Activated T-cell treated with anti-CD3 and anti-CD28 coated beads for 1 hour (primary cell): Measurements from ENCODE around the gene PROK1.

Experiments
- DNase-seq: peaks from one replicate; pipeline ENCODE4 v3.0.0-alpha.2; 2020; ENCODE audit warnings: low read depth

The PROK1 gene

GRCh38 chr1:110488867-110489266 is 37.9 kb downstream of the PROK1 start:
- no peak for DNase-seq

GRCh38 chr1:110489406-110489805 is 38.5 kb downstream of the PROK1 start:
- DNase-seq, result no peak

DNA sequence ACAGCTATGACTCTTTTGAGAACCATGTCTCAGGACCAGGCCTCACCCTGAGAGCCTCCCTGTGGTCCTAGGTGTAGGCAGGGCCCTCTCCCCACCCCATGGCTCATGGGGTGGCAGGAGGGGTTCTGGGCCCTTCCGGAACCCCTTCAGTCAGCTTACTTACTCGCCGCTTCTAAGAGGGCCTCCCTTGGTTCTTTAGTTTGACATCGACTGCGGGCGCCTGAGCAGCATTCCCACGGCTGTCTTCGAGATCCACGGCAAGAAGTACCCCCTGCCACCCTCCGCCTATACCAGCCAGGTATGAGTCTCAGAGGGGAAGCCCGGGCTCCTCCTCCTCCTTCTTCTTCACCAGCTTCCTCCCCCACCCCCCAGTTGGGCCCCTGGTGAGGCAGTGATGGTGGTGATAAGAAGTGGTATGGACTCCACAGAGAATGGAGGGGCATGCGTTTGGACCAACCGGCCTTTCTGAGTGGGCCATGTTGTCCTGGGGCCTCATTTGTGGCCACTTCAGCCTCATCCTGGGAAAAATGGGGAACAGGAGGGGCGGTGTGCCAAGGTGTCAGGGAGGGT is 39.1 kb downstream of the PROK1 start:
- no peak for DNase-seq

GRCh38 chr1:110490791-110491451 is 40.0 kb downstream of the PROK1 start:
- DNase-seq, result no peak

DNA sequence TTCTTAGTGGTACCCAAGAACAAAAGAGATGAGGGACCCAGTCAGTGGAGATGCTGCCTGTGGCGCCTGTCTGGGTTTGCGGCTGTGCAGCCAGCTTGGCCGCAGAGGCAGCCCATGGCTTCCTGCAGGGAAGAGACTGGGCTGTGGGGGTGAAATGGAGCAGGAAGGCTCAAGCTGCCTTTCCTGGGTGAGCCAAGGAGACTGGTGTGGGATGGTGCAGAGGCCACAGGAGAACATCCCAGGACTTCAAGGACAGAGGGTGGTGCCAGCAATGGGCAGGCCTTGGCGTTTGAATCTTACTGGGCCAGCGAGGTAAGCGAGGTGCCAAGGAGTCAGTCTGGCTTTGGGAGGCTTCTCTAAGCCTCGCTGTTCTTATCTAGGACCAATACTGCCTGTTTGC is 41.6 kb downstream of the PROK1 start:
- no peak for DNase-seq

DNA sequence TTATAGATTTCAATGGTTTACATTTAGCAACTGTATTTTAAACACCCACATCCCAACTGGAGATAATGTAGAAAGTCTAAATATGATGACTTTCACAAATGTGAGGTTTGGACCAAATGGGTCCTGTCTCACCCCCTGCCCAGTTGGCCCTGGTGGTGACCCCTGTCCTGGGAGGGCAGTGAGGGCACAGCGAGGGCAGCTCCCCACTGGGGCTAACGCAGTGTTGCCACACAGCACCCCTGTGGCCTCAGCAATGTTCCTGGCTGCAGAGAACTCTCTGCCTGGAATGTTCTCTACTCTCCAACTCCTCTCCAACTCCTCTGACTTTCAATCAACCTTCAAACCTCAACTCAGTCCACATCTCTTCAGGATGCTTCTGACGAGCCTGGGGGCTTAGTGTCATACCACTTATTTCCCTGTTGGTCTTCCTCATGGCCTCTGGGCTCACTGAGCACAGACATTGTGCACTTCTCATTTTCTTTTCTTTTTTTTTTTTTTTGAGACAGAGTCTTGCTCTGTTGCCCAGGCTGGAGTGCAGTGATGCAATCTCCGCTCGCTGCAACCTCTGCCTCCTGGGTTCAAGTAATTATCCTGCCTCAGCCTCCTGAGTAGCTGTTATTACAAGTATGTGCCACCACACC is 42.2 kb downstream of the PROK1 start:
- DNase-seq, result no peak

DNA sequence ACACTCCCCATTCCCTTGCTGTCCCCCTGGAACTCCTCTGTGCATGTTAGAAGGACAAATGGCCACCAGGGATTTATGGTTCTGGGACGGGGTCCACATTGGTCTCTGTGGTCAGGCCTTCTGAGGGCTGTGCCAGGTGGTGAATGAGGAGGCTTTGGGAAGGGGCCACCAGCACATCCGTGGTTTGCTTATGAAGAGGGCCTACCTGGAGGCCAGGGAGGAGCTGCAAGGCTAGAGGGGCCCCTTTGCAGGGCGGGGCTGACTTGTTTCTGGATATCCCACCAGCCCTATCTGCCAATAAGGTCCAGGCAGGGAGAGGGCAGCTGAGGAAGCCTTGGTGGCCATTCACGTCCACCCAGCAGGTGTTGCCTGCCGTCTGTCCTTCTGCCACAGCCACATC is 43.1 kb downstream of the PROK1 start:
- no peak for DNase-seq

GRCh38 chr1:110494522-110495406 is 43.8 kb downstream of the PROK1 start:
- DNase-seq, result no peak

DNA sequence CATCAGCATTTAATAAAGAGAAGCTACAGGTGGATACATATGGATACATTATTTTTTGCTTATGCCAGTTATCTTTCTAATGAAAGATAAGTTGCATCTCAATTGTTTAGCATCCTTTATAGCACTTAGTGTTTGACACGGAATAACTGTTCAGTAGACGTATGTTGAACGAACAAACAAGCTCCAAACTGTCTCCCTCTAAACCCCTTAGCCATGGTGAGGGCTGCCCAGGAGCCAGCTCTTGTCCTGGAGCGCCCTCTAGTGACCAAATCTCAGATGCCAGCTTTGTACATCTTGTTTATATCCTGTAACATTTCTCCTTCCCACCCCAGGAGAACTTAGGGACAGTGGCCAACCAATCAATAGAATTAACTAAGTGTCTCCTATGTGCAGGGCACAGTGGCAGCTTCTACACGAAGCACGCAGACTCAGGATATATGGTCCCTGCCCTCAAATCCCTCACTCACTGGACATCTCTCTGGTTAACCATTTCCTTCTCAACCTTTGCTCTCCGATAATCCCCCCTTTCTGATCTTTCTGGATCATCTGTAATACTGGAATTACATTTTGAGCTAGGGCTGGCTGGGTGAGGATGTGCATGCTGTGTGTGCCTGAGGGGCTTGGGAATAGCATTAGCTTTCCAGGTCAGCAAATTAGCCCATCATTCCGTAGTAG is 45.1 kb downstream of the PROK1 start:
- peak; percentile 71 for DNase-seq

DNA sequence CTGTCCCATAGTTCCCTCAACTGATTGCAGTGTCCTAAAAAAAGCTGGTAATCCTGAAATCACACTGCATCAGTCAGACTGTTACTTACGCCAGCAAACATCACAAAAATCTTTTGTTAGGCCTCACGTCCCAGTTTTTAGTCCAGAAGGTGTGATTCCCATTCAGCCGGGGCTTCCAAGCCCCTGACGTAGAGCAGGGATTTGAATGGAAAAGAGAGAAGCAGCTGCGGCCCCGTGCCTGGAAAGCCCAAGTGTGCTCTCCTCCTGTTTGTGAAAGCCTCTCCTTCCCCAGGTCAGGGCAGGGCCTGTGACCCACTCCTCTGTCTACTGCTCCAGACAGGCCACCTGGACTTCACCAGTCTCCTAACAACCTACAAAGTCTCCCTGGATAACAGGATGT is 47.3 kb downstream of the PROK1 start:
- no peak for DNase-seq

DNA sequence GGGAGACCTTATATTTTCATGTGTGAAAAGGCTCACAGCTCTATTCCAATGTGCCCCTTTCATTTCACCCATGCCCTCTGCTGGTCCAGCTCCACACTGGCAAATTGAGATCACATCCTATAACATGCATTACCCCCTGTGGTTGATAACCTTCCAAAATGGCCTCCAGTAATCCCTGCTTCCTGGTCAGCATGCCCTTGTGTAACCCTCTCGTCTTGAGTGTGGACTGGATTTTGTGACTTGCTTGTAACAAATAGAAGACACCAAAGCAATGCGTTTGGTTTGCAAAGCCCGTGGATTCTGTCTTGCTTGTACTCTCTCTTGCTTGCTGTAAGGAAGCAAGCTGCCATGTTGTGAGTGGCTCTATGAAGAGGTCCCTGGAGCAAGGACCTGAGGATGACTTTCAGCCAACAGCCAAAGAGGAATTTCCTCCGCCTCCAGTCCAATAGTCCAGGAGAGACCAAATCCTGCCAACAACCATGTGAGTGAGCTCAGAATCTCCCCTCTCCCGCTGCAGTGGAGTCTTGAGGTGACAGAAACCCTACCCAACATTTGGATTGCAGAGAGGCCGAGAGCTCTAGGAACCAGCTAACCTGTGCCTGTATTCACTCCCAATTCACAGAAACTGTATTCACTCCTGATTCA is 50.7 kb downstream of the PROK1 start:
- DNase-seq, result no peak

DNA sequence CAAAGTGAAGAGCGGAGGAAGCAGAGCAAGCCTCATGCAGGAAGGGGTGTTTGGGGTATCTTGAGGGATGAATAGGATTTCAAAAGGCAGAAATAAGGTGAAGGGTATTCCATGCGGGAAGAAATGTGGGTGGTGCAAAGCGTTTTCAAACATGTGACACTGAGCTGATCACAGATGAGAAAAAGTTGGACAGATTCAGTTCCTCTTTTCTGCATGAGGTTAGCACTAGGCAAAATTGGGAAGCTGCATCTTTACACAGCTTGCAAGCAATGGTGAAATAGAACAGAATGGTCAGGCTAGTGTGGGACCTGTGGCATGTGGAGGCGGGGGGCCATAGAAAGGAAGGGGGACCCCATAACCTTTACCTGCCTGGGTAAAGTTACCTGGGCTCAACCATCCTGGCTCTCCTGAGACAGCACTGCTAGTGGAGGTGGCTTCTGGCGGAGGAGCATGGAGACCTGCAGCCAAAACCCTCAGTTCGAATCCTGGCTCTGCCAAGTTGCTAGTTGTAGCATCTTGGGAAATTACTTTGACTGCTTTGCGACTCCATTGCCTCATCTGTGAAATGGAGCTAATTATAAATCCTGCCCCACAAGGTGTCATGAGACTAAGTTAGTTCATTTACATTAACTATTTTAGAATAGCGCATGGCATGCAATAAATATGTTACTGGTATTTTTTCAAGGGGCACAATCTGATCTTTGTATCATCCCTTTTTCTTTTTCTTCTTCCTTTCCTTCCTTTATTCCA is 51.6 kb downstream of the PROK1 start:
- DNase-seq, result no peak

- DNase-seq, result no peak
These were observed 52.5 kb downstream of the PROK1 start for GRCh38 chr1:110503471-110503870.

- DNase-seq, result no peak
These were observed 53.3 kb downstream of the PROK1 start for GRCh38 chr1:110504226-110504625.

GRCh38 chr1:110505596-110505995 is 54.6 kb downstream of the PROK1 start:
- no peak for DNase-seq

GRCh38 chr1:110506541-110506940 is 55.6 kb downstream of the PROK1 start:
- no peak for DNase-seq
